MM.1S (cell line): Measurements from ENCODE around the gene SYT17.

Experiments
- DNase-seq: peaks from one replicate; pipeline ENCODE4 v3.0.0-alpha.2; 2015
- H2AFZ ChIP-seq: fragments of 300-600 bp; sonication (generic); 2 replicates; pipeline ENCODE4 v1.6.0; 2016; ENCODE audit warnings: antibody characterized with exemption, low read length
- H3F3A ChIP-seq: fragments of 300-600 bp; sonication (generic); 2 replicates; pipeline ENCODE4 v1.6.1; 2016; ENCODE audit warnings: mild to moderate bottlenecking, antibody characterized with exemption, low read length, moderate library complexity, mixed read lengths; ENCODE audit not compliant: insufficient read depth
- H3K27ac ChIP-seq: fragments of 300-600 bp; sonication (generic); 2 replicates; pipeline ENCODE4 v1.5.1; 2016; ENCODE audit warnings: mild to moderate bottlenecking, low read length
- H3K27me3 ChIP-seq: fragments of 300-600 bp; sonication (generic); replicated peaks from 2 replicates; pipeline ENCODE4 v1.6.0; 2016; ENCODE audit warnings: low read length; ENCODE audit not compliant: insufficient read depth
- H3K36me3 ChIP-seq: fragments of 300-600 bp; sonication (generic); replicated peaks from 2 replicates; pipeline ENCODE4 v1.6.1; 2016; ENCODE audit warnings: mild to moderate bottlenecking, low read length, mixed read lengths; ENCODE audit not compliant: insufficient read depth
- H3K4me1 ChIP-seq: fragments of 300-600 bp; sonication (generic); 2 replicates; pipeline ENCODE4 v1.6.1; 2016; ENCODE audit warnings: low read length, mixed read lengths
- H3K4me2 ChIP-seq: fragments of 300-600 bp; sonication (generic); 2 replicates; pipeline ENCODE4 v1.6.0; 2016; ENCODE audit warnings: low read depth, low read length
- H3K4me3 ChIP-seq: fragments of 300-600 bp; sonication (generic); 2 replicates; pipeline ENCODE4 v1.5.1; 2016; ENCODE audit warnings: low read length, mixed read lengths
- H3K79me2 ChIP-seq: fragments of 300-600 bp; sonication (generic); 2 replicates; pipeline ENCODE4 v1.6.1; 2016; ENCODE audit warnings: mixed run types, low read length, mixed read lengths
- H3K9ac ChIP-seq: fragments of 300-600 bp; sonication (generic); 2 replicates; pipeline ENCODE4 v1.6.1; 2016; ENCODE audit warnings: low read length, mixed read lengths
- H3K9me2 ChIP-seq: fragments of 300-600 bp; sonication (generic); replicated peaks from 2 replicates; pipeline ENCODE4 v1.6.1; 2016; ENCODE audit warnings: mild to moderate bottlenecking, low read length, mixed read lengths; ENCODE audit not compliant: insufficient read depth
- H3K9me3 ChIP-seq: fragments of 300-600 bp; sonication (generic); replicated peaks from 2 replicates; pipeline ENCODE4 v1.6.1; 2016; ENCODE audit warnings: mild to moderate bottlenecking, low read length, mixed read lengths; ENCODE audit not compliant: insufficient read depth
- H4K20me1 ChIP-seq: fragments of 300-600 bp; sonication (generic); 2 replicates; pipeline ENCODE4 v1.6.1; 2016; ENCODE audit warnings: mild to moderate bottlenecking, low read length, moderate library complexity, mixed read lengths; ENCODE audit not compliant: insufficient read depth
- CTCF ChIP-seq: fragments of 300-600 bp; sonication (generic); IDR thresholded peaks from 2 replicates; pipeline ENCODE4 v1.5.1; 2016; ENCODE audit warnings: antibody characterized with exemption, low read length, mixed read lengths
- EZH2 ChIP-seq: fragments of 300-600 bp; sonication (generic); optimal IDR thresholded peaks from 2 replicates; pipeline ENCODE3; 2017; ENCODE audit warnings: low read depth, mild to moderate bottlenecking, antibody characterized with exemption, low read length, mixed read lengths
- EZH2phosphoT487 ChIP-seq: fragments of 300-600 bp; sonication (generic); IDR thresholded peaks from 2 replicates; pipeline ENCODE4 v1.6.1; 2018; ENCODE audit warnings: antibody characterized with exemption, low read length

SYT17 gene

GRCh38 chr16:19236561-19237209, 68.6 kb downstream of the SYT17 start:
- Histone ChIP-seq H2AFZ (no peak overlapping the region), H4K20me1 (no peaks in the 10 kb centered on the region), H3K36me3 (no peaks in the 10 kb centered on the region), H3K4me2 (no peak overlapping the region), H3K27me3 (no peaks in the 10 kb centered on the region), H3K9me3 (no peaks in the 10 kb centered on the region), H3K79me2 (no peaks in the 10 kb centered on the region), H3F3A (no peaks in the 10 kb centered on the region), H3K9ac (no peak overlapping the region), H3K9me2 (no peaks in the 10 kb centered on the region), H3K4me3 (no peak overlapping the region), H3K4me1 (no peaks in the 10 kb centered on the region), H3K27ac (no peak overlapping the region)
- DNase-seq: no peak
- TF ChIP-seq CTCF (no peak), EZH2phosphoT487 (no peak), EZH2 (no peak)

GRCh38 chr16:19238406-19238805, 70.4 kb downstream of the SYT17 start:
- Histone ChIP-seq H3K9ac (no peak overlapping the region), H3K4me1 (no peaks in the 10 kb centered on the region), H4K20me1 (no peaks in the 10 kb centered on the region), H3K9me3 (no peaks in the 10 kb centered on the region), H3K27me3 (no peaks in the 10 kb centered on the region), H3K27ac (no peak overlapping the region), H3K9me2 (no peaks in the 10 kb centered on the region), H3K4me2 (no peak overlapping the region), H3K79me2 (no peaks in the 10 kb centered on the region), H3K36me3 (no peaks in the 10 kb centered on the region), H3K4me3 (no peak overlapping the region), H3F3A (no peaks in the 10 kb centered on the region), H2AFZ (no peak overlapping the region)
- no peak for DNase-seq
- no peak for TF ChIP-seq EZH2
- no peak for TF ChIP-seq CTCF
- TF ChIP-seq EZH2phosphoT487: no peak

GRCh38 chr16:19239511-19240155, 71.6 kb downstream of the SYT17 start:
- Histone ChIP-seq H3K4me2 (no peak overlapping the region), H3K27ac (no peak overlapping the region), H3K4me1 (no peaks in the 10 kb centered on the region), H3K36me3 (no peaks in the 10 kb centered on the region), H2AFZ (no peak overlapping the region), H3K9ac (no peak overlapping the region), H3F3A (no peaks in the 10 kb centered on the region), H3K9me2 (no peaks in the 10 kb centered on the region), H4K20me1 (no peaks in the 10 kb centered on the region), H3K9me3 (no peaks in the 10 kb centered on the region), H3K4me3 (no peak overlapping the region), H3K79me2 (no peaks in the 10 kb centered on the region), H3K27me3 (no peaks in the 10 kb centered on the region)
- DNase-seq: no peak
- TF ChIP-seq EZH2 (no peak), EZH2phosphoT487 (no peak), CTCF (no peak)
